Fibroblast of upper back skin (primary cell): ENCODE results near the gene VAV2.
"Not testable (repeated sequence)": the region's sequence is repeated elsewhere in the genome, so short reads cannot be mapped to it uniquely, and the experiment has no call there.

Experiments
- DNase-seq: peaks from one replicate; pipeline ENCODE4 v3.0.0-alpha.2; 2013

The VAV2 gene

GRCh38 chr9:133760713-133761290, 231.3 kb downstream of the VAV2 start:
- no peak for DNase-seq

GRCh38 chr9:133759946-133760345, 232.2 kb downstream of the VAV2 start:
- no peak for DNase-seq

- DNase-seq, result no peak
Observed at GRCh38 chr9:133759146-133759900, 232.8 kb downstream of the VAV2 start.

GRCh38 chr9:133758228-133758627, 233.9 kb downstream of the VAV2 start:
- DNase-seq, result no peak

- peak; percentile 6 for DNase-seq
Observed at GRCh38 chr9:133754688-133755227, 237.4 kb downstream of the VAV2 start.

- DNase-seq, result no peak
Observed at GRCh38 chr9:133754187-133754586, 237.9 kb downstream of the VAV2 start.

- no peak for DNase-seq
Observed at GRCh38 chr9:133752739-133753446, 239.2 kb downstream of the VAV2 start.

GRCh38 chr9:133750982-133751649, 241.0 kb downstream of the VAV2 start:
- DNase-seq, result no peak

GRCh38 chr9:133747309-133747708, 244.8 kb downstream of the VAV2 start:
- DNase-seq, result no peak

GRCh38 chr9:133744528-133744927, 247.6 kb downstream of the VAV2 start:
- not testable (repeated sequence) for DNase-seq

GRCh38 chr9:133742849-133743444, 249.2 kb downstream of the VAV2 start:
- DNase-seq, result peak; percentile 59

- no peak for DNase-seq
Observed at GRCh38 chr9:133742251-133742650, 249.9 kb downstream of the VAV2 start.

- no peak for DNase-seq
Observed at GRCh38 chr9:133741716-133742115, 250.4 kb downstream of the VAV2 start.

- DNase-seq, result no peak
Observed at GRCh38 chr9:133740911-133741310, 251.2 kb downstream of the VAV2 start.

- no peak for DNase-seq
Observed at GRCh38 chr9:133739408-133740280, 252.5 kb downstream of the VAV2 start.

- no peak for DNase-seq
Observed at GRCh38 chr9:133738640-133739225, 253.4 kb downstream of the VAV2 start.

- DNase-seq, result peak; percentile 30
Observed at GRCh38 chr9:133737774-133738639, 254.1 kb downstream of the VAV2 start, which contains the start of gene SARDH. Gene SARDH, minus strand, starts transcription at chr9:133738352. Its CDS starts 4,179 bp downstream, at chr9:133734173.

- no peak for DNase-seq
Observed at GRCh38 chr9:133737071-133737773, 254.9 kb downstream of the VAV2 start.

- no peak for DNase-seq
Observed at GRCh38 chr9:133735931-133736330, 256.2 kb downstream of the VAV2 start.

GRCh38 chr9:133735415-133735775, 256.7 kb downstream of the VAV2 start:
- no peak for DNase-seq
